Motor neuron (in vitro differentiated cells): ENCODE data around the gene SLAIN2. TPM values are rescaled to one million over a fixed set of nuclear protein-coding genes. Genes with fewer than 3 reads are reported as not detected.

ENCODE experiments used
- ATAC-seq, 8 experiments: fragments of 200-7000 bp; cut with Tn5 transposase; replicated peaks in 6 of 8; 2 replicates each; pipeline ENCODE4 v1.8.0; 2021; ENCODE audit warnings: mild to moderate bottlenecking in 8 of 8, moderate library complexity in 8 of 8
- H3K27ac ChIP-seq, 2 donors: fragments of 250-450 bp; sonication (Bioruptor Pico); 2 replicates each; pipeline ENCODE4 v1.9.0; 2021; ENCODE audit warnings: antibody characterized with exemption in 2 of 2, mild to moderate bottlenecking in 2 of 2, moderate library complexity in 1 of 2
- H3K4me1 ChIP-seq, 2 donors: fragments of 250-450 bp; sonication (Bioruptor Pico); replicated peaks in 1 of 2; 2 replicates each; pipeline ENCODE4 v1.6.1; 2021; ENCODE audit warnings: antibody characterized with exemption in 2 of 2, mild to moderate bottlenecking in 2 of 2, moderate library complexity in 1 of 2
- H3K4me3 ChIP-seq, 5 donors: fragments of 250-450 bp; sonication (Bioruptor Pico); 2 replicates each; pipeline ENCODE4 v1.9.0; 2021; ENCODE audit warnings: antibody characterized with exemption in 5 of 5, mild to moderate bottlenecking in 5 of 5, moderate library complexity in 4 of 5
- WGBS, 10 experiments: fragments of 450-650 bp; shearing (Covaris generic); methylation state at CpG; one replicate each; pipeline ENCODE4 v1.0.0; 2022; 5-methylcytosine and 5-hydroxymethylcytosine counted together
- in situ Hi-C, 9 experiments: fragments of 400-800 bp; cut with MboI; loops; one replicate each; pipeline ENCODE4 v1.15.0; 2021; ENCODE audit warnings: low sequenced_read_pairs in 9 of 9, low pct_unique_long_range_greater_than_20kb in 2 of 9; ENCODE audit not compliant: unreplicated experiment in 9 of 9
- total RNA-seq, 8 experiments: library from RNA; unstranded; fragments of 300-600 nt; gene quantifications; 2 replicates each; pipeline versions ENCODE4 v1.2.3 to v1.2.4, GENCODE V29; 2022

The SLAIN2 gene
- total RNA-seq, 8 experiments from 2014 or later = 22.5 to 80.0 (median 49.4) TPM

- ATAC-seq = no peak
- peaks cover 14 to 21% of the 10 kb centered on the region in 2 donors for H3K4me1 ChIP-seq
- H3K4me3 ChIP-seq = no peak overlapping the region
- in situ Hi-C loops = no loop called here
- WGBS, 10 experiments = 50 to 100% (median 94%) methylated on average over 1 to 5 of the region's 5 CpGs; no CpG with 5 or more reads in 3 of the 10 experiments
- no peak overlapping the region for H3K27ac ChIP-seq
These were observed 126.6 kb downstream of the SLAIN2 start for GRCh38 chr4:48467891-48468290.

- Histone ChIP-seq H3K4me1 (peaks cover 14 to 21% of the 10 kb centered on the region in 2 donors), H3K27ac (peak overlapping the region; percentile 54 to 56), H3K4me3 (no peak overlapping the region)
- 17 to 67% (median 43%) methylated on average over 1 of the region's 1 CpG; no CpG with 5 or more reads in 1 of the 10 experiments for WGBS, 10 experiments
- ATAC-seq = peak in 5 of 8 experiments; percentile 50 to 67 (median 65)
- in situ Hi-C loops = no loop called here
These were observed 128.8 kb downstream of the SLAIN2 start for GRCh38 chr4:48470137-48470536.

- peak in 7 of 8 experiments; percentile 92 to 98 (median 96) for ATAC-seq
- WGBS, 10 experiments = 0 to 14% (median 0%) methylated on average over 1 to 2 of the region's 2 CpGs; no CpG with 5 or more reads in 3 of the 10 experiments
- peak overlapping the region; percentile 52 to 56 for H3K27ac ChIP-seq
- in situ Hi-C loops = no loop called here
- peaks cover 14 to 21% of the 10 kb centered on the region in 2 donors for H3K4me1 ChIP-seq
- no peak overlapping the region for H3K4me3 ChIP-seq
These were observed 129.2 kb downstream of the SLAIN2 start for GRCh38 chr4:48470570-48470969.

- H3K27ac ChIP-seq = no peak overlapping the region
- in situ Hi-C loops = no loop called here
- peaks cover 14 to 21% of the 10 kb centered on the region in 2 donors for H3K4me1 ChIP-seq
- 45 to 94% (median 74%) methylated on average over 1 of the region's 1 CpG; no CpG with 5 or more reads in 2 of the 10 experiments for WGBS, 10 experiments
- ATAC-seq = no peak
- no peak overlapping the region for H3K4me3 ChIP-seq
These were observed 131.5 kb downstream of the SLAIN2 start for GRCh38 chr4:48472794-48473193.

GRCh38 chr4:48475770-48476169 is 134.4 kb downstream of the SLAIN2 start:
- Histone ChIP-seq H3K4me3 (no peak overlapping the region), H3K4me1 (peaks cover 5 to 7% of the 10 kb centered on the region in 2 donors), H3K27ac (no peak overlapping the region)
- WGBS, 10 experiments = 78 to 100% (median 91%) methylated on average over 1 to 6 of the region's 6 CpGs; no CpG with 5 or more reads in 1 of the 10 experiments
- no peak for ATAC-seq
- in situ Hi-C loops = no loop called here

Other genes starting within 250 kb of the SLAIN2 start
- under 1 TPM in 6 of 8 experiments, not detected in 2; 0.05 to 0.85 (median 0.48) TPM for gene TXK, start 207.3 kb upstream of the SLAIN2 start, total RNA-seq
- gene TEC, start 71.7 kb upstream of the SLAIN2 start, total RNA-seq = 1 to 10 TPM in 2 of 8 experiments, under 1 TPM in 6; 0.05 to 3.4 (median 0.61) TPM
- 10 to 100 TPM in 1 of 8 experiments, 1 to 10 TPM in 7; 2.0 to 30.2 (median 2.9) TPM for gene SLC10A4, start 141.8 kb downstream of the SLAIN2 start, total RNA-seq
- 1 to 10 TPM in 2 of 8 experiments, under 1 TPM in 4, not detected in 2; 0.11 to 2.4 (median 0.41) TPM for gene ZAR1, start 148.7 kb downstream of the SLAIN2 start, total RNA-seq